HUDEP-2 (cell line): Measurements from ENCODE around the gene NPIPA8.
"Not testable (repeated sequence)": the region's sequence is repeated elsewhere in the genome, so short reads cannot be mapped to it uniquely, and the experiment has no call there.

Experiments used
- DNase-seq, 76 experiments: peaks; one replicate each; lab custom pipeline; 2025; ENCODE audit not compliant: unreplicated experiment in 76 of 76; lab: John Stamatoyannopoulos, UW

Gene NPIPA8

GRCh38 chr16:18336636-18337035 lies at the start of gene NPIPA8:
NPIPA8 (minus strand) TSS chr16:18336736; CDS start chr16:18332662, 4,074 bp downstream.
- not testable (repeated sequence) for DNase-seq

GRCh38 chr16:18385285-18385684 lies 48.7 kb upstream of the NPIPA8 start:
- DNase-seq, result not testable (repeated sequence)

GRCh38 chr16:18384869-18385268 lies 48.3 kb upstream of the NPIPA8 start:
- not testable (repeated sequence) for DNase-seq

GRCh38 chr16:18384098-18384636 lies 47.6 kb upstream of the NPIPA8 start:
- DNase-seq, result not testable (repeated sequence)

- DNase-seq, result not testable (repeated sequence)
These were observed 46.2 kb upstream of the NPIPA8 start for GRCh38 chr16:18382696-18383095.

- not testable (repeated sequence) for DNase-seq
These were observed 11.2 kb upstream of the NPIPA8 start for GRCh38 chr16:18347742-18348141.

GRCh38 chr16:18346993-18347392 lies 10.5 kb upstream of the NPIPA8 start:
- not testable (repeated sequence) for DNase-seq

GRCh38 chr16:18344634-18345033 lies 8.1 kb upstream of the NPIPA8 start:
- not testable (repeated sequence) for DNase-seq

- not testable (repeated sequence) for DNase-seq
These were observed 5.5 kb upstream of the NPIPA8 start for GRCh38 chr16:18341986-18342385.

- not testable (repeated sequence) for DNase-seq
These were observed 5.0 kb upstream of the NPIPA8 start for GRCh38 chr16:18341417-18341960.

- not testable (repeated sequence) for DNase-seq
These were observed 2.7 kb upstream of the NPIPA8 start for GRCh38 chr16:18339210-18339609.

- not testable (repeated sequence) for DNase-seq
These were observed 24.7 kb downstream of the NPIPA8 start for GRCh38 chr16:18311811-18312210.

- not testable (repeated sequence) for DNase-seq
These were observed 27.4 kb downstream of the NPIPA8 start for GRCh38 chr16:18309159-18309558.

- DNase-seq, result not testable (repeated sequence)
These were observed 29.3 kb downstream of the NPIPA8 start for GRCh38 chr16:18307241-18307640.

GRCh38 chr16:18306066-18306465 lies 30.5 kb downstream of the NPIPA8 start:
- not testable (repeated sequence) for DNase-seq

- DNase-seq, result not testable (repeated sequence)
These were observed 33.4 kb downstream of the NPIPA8 start for GRCh38 chr16:18303059-18303706.

- not testable (repeated sequence) for DNase-seq
These were observed 38.8 kb downstream of the NPIPA8 start for GRCh38 chr16:18297714-18298113.

GRCh38 chr16:18296931-18297330 lies 39.6 kb downstream of the NPIPA8 start:
- not testable (repeated sequence) for DNase-seq

GRCh38 chr16:18294371-18294770 lies 42.2 kb downstream of the NPIPA8 start:
- DNase-seq, result not testable (repeated sequence)

- not testable (repeated sequence) for DNase-seq
These were observed 43.1 kb downstream of the NPIPA8 start for GRCh38 chr16:18293337-18293956.

- not testable (repeated sequence) for DNase-seq
These were observed 45.6 kb downstream of the NPIPA8 start for GRCh38 chr16:18290959-18291358.
